ENCODE measurements around the gene ZNF407. TPM values are rescaled to one million over a fixed set of nuclear protein-coding genes. Genes with fewer than 3 reads are reported as not detected.

The ZNF407 gene
- total RNA-seq, 2 donors from 2014 or later: 11.7 to 22.2 TPM

DNA sequence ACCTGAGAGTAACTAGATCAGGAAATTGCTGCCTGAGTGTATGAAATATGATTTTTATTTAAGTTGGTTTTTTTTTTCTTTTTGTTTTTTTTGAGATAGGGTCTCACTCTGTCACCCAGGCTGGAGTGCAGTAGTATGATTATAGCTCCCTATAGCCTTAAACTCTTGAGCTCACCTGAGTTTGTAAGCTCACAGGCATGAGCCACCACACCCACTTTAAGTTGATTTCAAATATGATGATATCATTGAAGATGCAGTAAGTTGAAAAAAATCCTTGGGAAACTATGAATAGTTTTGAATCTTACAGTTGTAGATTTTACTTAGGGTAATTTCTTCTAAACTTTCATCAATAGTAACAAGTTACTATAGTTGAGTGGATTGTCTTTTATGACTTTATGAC lies 234.7 kb downstream of the ZNF407 start:
- H3K36me3 ChIP-seq: no peaks in the 10 kb centered on the region
- no peaks in the 10 kb centered on the region for H3K4me1 ChIP-seq (replicated peaks)
- no peak overlapping the region for H3K27ac ChIP-seq
- H3K4me3 ChIP-seq: no peak overlapping the region
- intact Hi-C loops (cut with DNase I): no loop called here
- H3K27me3 ChIP-seq (replicated peaks; ENCODE audit: insufficient read depth): no peaks in the 10 kb centered on the region
- TF ChIP-seq POLR2AphosphoS5 (IDR thresholded peaks at IDR 0.05) (no peak), POLR2A (IDR thresholded peaks at IDR 0.05) (no peak)
- TF ChIP-seq, protein P1, sequence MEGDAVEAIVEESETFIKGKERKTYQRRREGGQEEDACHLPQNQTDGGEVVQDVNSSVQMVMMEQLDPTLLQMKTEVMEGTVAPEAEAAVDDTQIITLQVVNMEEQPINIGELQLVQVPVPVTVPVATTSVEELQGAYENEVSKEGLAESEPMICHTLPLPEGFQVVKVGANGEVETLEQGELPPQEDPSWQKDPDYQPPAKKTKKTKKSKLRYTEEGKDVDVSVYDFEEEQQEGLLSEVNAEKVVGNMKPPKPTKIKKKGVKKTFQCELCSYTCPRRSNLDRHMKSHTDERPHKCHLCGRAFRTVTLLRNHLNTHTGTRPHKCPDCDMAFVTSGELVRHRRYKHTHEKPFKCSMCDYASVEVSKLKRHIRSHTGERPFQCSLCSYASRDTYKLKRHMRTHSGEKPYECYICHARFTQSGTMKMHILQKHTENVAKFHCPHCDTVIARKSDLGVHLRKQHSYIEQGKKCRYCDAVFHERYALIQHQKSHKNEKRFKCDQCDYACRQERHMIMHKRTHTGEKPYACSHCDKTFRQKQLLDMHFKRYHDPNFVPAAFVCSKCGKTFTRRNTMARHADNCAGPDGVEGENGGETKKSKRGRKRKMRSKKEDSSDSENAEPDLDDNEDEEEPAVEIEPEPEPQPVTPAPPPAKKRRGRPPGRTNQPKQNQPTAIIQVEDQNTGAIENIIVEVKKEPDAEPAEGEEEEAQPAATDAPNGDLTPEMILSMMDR (IDR thresholded peaks at IDR 0.05): no peak
- no peak for DNase-seq (ENCODE audit: low spot score)
- H3K9me3 ChIP-seq: no peaks in the 10 kb centered on the region

DNA sequence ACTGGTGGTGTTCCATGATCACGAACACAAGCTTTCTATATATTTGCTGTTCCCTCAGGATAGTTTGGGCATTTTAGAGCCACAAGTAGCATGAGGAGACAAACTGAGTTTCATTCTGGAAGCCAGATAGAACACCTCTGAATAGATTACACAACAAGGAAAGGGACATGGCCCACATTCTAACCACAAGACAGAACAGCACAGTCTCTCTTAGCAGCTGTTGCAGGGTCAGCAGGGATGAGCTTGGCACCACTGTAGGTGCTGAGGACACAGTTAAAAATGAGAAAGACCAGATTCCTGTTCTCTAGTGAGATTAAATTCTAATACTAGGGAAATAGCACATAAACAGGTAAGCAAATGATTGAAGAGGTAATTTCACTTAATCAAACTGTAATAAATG lies 235.3 kb downstream of the ZNF407 start:
- TF ChIP-seq POLR2A (IDR thresholded peaks at IDR 0.05) (no peak), POLR2AphosphoS5 (IDR thresholded peaks at IDR 0.05) (no peak)
- TF ChIP-seq, protein P1 (IDR thresholded peaks at IDR 0.05): no peak
- intact Hi-C loops (cut with DNase I): no loop called here
- Histone ChIP-seq H3K36me3 (no peaks in the 10 kb centered on the region), H3K27me3 (replicated peaks; ENCODE audit: insufficient read depth) (no peaks in the 10 kb centered on the region), H3K4me3 (no peak overlapping the region), H3K27ac (no peak overlapping the region), H3K9me3 (no peaks in the 10 kb centered on the region), H3K4me1 (replicated peaks) (no peaks in the 10 kb centered on the region)
- WGBS: 92% methylated on average over 1 of the region's 1 CpG
- DNase-seq (ENCODE audit: low spot score): no peak

DNA sequence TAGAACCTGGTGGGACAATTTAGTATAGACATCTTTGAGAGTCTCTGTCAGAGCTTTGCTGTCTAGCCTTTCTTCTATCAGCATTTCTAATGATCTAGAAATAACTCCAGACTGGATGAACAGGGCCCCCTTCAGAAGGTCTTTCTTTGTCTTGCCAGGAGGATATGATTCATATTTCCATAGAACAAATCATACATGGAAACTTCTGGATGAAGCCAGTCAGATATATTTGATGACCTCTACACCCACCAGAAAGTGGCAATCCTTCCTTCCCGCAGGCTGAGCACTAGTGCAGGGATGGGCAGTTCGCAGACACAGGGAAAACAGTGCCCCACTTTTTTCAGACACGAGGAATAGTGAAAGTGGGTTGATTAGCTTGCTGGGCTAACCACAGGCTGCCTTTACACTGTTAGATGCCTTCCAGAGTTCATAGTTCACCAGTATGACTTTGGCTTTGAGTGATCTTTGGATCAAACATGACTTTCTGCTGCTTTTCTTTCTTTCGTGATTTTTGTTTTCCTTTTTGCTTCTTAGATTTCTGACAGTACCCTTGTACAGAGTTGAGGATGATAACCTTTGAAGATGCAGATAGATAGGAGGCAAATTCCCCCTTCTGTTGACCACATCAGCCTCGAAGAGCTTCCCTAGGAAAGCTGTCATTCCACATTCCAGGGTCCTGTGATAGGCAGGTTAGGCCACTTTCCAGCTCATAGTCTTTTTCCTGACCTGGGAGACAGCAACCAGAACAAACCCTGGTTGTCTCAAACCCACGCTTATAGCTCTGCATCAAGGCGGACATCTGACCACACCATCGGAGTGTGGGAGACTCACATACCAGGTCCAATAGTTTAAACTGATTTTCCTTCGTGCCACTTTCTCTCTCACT lies 237.0 kb downstream of the ZNF407 start:
- TF ChIP-seq, protein P1 (IDR thresholded peaks at IDR 0.05): no peak
- TF ChIP-seq POLR2A (IDR thresholded peaks at IDR 0.05) (no peak), POLR2AphosphoS5 (IDR thresholded peaks at IDR 0.05) (no peak)
- Histone ChIP-seq H3K27me3 (replicated peaks; ENCODE audit: insufficient read depth) (no peaks in the 10 kb centered on the region), H3K9me3 (no peaks in the 10 kb centered on the region), H3K4me1 (replicated peaks) (no peaks in the 10 kb centered on the region), H3K36me3 (no peaks in the 10 kb centered on the region), H3K4me3 (no peak overlapping the region), H3K27ac (no peak overlapping the region)
- intact Hi-C loops (cut with DNase I): no loop called here
- DNase-seq (ENCODE audit: low spot score): no peak
- WGBS: 83% methylated on average over 9 of the region's 9 CpGs

DNA sequence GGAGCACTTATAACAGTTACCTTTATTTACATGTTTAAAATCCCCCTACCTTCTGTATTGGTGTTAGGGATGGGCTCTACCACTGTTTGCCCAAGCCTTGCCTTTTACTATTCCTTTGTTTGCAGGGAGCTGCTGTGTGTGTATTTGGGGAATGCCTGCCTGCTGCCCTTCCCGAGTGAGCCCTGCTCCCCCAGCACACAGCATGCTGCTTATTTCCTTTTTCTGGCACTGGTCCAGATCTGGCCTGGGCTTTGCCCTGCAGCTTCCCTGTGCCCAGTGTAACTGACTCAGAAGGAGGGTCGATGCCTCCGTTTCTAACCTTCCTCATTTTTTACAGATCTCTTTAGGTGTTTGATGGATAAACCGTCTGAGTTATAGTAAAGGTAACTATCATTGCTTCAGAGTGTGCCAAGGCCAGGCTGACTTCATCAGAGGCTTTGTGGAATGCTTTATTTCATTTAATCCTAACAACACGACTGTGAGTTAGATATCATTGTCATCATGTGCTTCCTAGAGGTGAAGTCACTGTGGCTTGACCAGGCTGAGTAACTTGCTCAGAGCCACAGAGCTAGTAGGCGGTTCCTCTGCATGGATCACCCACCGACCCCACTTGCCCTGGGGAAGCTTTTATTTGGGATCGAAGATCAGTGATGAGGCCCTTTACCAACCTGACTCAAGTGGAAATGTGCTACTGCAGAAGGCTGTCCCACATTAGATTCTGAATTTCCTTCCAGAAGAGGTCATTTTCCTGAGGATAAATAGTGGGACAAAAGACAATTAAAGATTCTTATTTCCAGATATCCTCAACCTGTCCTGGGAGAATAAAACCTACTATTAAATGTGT lies 238.8 kb downstream of the ZNF407 start:
- no peaks in the 10 kb centered on the region for H3K27me3 ChIP-seq (replicated peaks; ENCODE audit: insufficient read depth)
- 65% methylated on average over 8 of the region's 8 CpGs for WGBS
- no peak for DNase-seq (ENCODE audit: low spot score)
- no peaks in the 10 kb centered on the region for H3K9me3 ChIP-seq
- H3K4me1 ChIP-seq (replicated peaks): no peaks in the 10 kb centered on the region
- intact Hi-C loops (cut with DNase I): no loop called here
- TF ChIP-seq POLR2AphosphoS5 (IDR thresholded peaks at IDR 0.05): no peak
- H3K36me3 ChIP-seq: no peaks in the 10 kb centered on the region
- H3K27ac ChIP-seq: no peak overlapping the region
- no peak overlapping the region for H3K4me3 ChIP-seq

DNA sequence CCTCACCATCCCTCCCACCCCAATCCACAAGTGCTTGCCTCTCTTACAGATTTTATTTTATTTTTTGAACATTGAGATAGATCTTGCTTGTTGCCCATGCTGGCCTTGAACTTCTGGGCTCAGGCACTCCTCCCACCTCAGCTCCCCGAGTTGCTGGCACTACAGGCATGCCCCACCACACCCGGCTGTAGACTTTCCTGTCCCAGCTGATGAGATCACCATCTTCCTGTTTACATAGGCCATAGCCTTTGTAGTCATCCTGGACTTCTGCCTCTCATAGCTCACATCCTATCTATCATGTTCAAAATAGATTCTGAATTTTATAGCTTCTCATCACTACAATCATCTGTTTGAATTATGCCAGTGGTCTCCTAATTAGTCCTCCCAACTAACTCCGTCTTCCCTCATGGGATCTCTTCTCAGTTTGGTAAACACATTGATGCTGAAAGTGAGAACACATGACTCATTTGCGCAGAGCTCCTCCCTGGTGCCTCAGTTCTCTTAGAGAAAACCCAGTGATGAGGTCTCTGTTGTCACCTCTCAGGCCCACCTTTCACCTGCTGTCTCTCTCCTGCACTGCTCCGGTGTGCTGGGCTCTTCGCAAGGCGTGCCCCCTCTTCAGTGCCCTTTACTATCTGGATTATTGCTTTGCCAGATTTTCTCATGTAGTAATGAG lies 243.0 kb downstream of the ZNF407 start:
- intact Hi-C loops (cut with DNase I): no loop called here
- Histone ChIP-seq H3K9me3 (no peaks in the 10 kb centered on the region), H3K4me1 (replicated peaks) (no peaks in the 10 kb centered on the region), H3K27me3 (replicated peaks; ENCODE audit: insufficient read depth) (no peaks in the 10 kb centered on the region), H3K27ac (no peak overlapping the region), H3K36me3 (no peaks in the 10 kb centered on the region), H3K4me3 (no peak overlapping the region)
- 84% methylated on average over 7 of the region's 7 CpGs for WGBS
- TF ChIP-seq POLR2AphosphoS5 (IDR thresholded peaks at IDR 0.05) (no peak), POLR2A (IDR thresholded peaks at IDR 0.05) (no peak)
- TF ChIP-seq, protein P1 (IDR thresholded peaks at IDR 0.05): no peak
- no peak for DNase-seq (ENCODE audit: low spot score)
